SHP77 (cell line): Measurements from ENCODE around the gene NSG1.
"Not testable (repeated sequence)": the region's sequence is repeated elsewhere in the genome, so short reads cannot be mapped to it uniquely, and the experiment has no call there.

Experiments used
- DNase-seq, 2 experiments: peaks; one replicate each; lab custom pipeline; 2025; lab: John Stamatoyannopoulos, UW

NSG1 gene

GRCh38 chr4:4416981-4417380 is 30.1 kb downstream of the NSG1 start:
- DNase-seq, result no peak

DNA sequence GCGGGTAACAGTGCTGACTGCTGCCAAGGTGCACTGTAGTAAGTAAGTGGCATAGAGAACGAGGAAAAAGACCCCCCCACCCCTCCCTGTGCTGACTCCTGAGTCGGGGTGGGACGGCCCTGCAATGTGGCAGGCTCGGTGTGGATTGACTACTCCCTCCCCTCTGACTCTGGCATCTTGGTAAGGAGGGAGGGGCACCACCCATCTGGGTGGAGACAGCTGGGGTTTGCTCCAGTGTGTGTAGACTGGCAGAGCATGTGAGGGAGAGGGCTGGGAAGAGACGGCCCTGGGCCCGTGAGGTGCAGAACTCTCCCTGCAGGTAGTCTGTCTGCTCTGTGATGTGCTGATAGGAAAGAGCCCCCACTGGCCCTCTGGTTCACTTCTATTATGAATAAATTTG is 31.0 kb downstream of the NSG1 start:
- no peak for DNase-seq

GRCh38 chr4:4418676-4419390 is 31.9 kb downstream of the NSG1 start:
- DNase-seq, result no peak

DNA sequence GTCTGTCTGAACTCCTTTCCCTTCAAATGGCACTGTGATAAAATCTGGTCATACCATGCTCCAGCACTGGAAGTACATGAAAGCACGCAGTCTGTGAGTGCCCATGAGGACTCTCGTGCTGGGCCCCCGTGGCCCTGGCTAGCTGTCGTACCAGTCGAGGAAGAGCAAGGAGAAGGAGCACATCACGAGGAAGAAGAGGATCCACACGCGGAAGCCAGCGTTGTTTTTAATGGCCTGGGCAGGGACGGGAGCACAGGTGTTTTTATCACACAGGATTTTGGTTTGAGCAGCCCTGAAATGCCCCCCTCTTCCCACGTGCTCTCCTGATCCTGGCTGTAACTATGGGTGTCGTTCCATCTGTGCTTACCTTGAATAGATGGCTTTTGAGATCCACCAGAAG is 33.0 kb downstream of the NSG1 start:
- DNase-seq, result no peak

DNA sequence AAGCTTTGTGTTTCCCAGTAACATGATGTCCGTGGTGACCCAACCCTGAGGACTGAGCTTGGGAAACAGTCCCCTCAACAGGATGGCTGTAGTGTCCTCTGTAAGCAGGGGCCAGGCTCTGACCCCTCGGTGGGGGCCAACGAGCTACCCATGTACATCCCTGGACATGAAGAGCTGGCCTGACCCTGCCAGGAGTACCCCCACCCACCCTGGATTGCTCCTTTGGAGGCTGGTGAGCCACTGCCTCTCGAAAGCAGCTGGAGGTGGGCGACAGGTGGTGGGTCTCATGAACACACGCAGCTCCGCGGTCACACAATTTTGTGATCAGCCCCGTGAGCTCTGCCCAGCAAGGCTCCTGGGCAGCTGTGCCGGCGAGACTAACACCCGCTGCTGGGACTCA is 33.5 kb downstream of the NSG1 start:
- DNase-seq, result no peak

DNA sequence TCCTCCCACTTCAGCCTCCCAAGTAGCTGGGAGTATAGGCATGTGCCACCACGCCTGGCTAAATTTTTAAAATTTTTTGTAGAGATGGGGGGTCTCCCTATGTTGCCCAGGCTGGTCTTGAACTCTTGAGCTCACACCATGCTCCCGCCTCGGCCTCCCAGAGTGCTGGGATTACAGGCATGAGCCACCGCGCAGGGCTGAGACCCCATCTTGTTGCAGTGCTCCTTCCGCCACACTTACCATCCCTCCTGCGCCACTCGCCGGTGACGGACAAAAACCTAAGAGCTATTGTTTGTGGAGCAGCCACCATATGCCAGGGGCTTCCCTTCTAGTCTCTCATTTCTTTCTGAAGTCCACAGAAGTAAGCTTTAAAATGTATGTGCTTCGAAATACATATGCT is 34.5 kb downstream of the NSG1 start:
- no peak for DNase-seq

DNA sequence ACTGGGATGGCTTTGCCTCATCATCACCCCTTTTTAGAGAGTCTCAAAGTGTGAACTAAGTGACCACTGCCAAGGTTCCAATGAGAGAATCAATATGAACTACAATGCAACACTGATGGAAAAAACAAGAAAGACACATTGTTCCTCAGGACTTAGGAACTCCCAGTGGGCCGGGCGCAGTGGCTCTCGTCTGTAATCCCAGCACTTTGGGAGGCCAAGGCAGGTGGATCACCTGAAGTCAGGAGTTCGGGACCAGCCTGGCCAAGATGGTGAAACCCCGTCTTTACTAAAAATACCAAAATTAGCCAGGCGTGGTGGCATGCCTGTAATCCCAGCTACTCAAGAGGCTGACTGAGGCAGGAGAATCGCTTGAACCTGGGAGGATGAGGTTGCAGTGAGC is 35.2 kb downstream of the NSG1 start:
- DNase-seq, result not testable (repeated sequence)

DNA sequence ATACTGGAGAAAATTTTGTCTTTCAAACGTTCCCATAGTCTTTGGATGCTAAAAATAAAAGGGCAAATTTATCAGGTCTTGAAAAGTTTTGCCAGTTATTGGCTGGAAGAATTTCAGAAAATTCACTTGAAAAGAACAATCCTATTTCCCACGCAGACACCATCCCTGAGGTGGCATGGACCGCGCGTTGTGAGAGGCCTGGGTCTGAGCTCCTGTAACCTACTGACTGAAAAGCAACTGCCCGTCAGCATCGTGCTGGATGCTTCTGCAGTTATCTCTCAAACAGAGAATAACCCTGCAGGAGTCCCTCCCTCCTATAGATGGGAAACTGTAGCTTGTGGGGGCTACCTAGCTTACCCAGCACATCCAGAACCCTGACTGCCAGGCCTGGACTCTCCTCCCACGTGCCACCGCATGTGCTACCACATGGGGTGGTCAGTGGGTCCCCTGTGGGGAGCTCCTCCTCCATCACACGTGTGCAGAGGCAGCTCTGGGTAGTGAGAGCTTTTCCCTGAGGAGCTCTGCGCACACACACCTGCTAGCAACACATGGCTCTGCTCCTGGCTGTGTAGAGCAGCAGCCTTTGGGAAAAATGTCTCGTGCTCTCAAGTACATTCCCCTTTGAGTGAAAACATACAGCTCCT is 36.1 kb downstream of the NSG1 start:
- no peak for DNase-seq

DNA sequence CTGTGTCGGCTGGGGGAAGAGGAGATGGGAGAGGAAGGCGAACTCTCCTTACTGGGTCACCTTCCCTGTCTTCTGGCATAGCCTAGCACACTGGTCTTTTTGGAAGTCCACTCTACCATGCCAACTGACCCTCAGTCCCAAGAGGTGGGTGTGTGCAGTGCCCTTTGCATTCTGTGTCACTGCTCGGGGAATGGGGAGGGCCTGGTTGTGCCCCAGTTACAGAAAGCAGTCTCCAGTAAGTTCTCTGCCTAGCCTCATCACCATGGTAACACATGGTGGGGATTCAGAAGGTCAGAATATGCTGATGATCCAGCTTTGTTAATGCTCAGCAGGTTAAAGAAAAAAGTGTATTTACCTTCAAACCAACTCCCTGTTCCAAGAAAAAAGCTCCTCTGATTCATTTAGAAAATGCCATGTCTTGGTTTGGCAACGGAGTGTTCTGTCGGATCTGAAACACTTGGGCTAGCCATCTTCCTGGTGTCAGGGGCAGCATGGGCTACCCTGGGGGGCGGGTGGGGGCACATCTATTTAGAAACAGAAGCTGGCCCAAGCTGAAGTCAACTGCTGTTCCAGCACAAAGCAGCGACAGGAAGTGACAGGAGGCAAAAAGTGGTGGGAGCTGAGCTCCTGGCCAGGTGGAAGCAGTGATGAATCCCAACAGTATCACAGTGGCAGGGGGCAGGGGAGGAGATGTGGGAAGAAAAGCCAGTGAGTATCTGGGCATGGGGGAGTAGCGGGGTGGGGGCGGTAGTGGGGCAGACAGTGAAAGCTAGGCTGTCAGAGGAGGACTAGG is 37.0 kb downstream of the NSG1 start:
- no peak for DNase-seq

- DNase-seq, result no peak
These were observed 37.7 kb downstream of the NSG1 start for GRCh38 chr4:4424499-4425115.

GRCh38 chr4:4425119-4425690 is 38.3 kb downstream of the NSG1 start:
- no peak for DNase-seq

DNA sequence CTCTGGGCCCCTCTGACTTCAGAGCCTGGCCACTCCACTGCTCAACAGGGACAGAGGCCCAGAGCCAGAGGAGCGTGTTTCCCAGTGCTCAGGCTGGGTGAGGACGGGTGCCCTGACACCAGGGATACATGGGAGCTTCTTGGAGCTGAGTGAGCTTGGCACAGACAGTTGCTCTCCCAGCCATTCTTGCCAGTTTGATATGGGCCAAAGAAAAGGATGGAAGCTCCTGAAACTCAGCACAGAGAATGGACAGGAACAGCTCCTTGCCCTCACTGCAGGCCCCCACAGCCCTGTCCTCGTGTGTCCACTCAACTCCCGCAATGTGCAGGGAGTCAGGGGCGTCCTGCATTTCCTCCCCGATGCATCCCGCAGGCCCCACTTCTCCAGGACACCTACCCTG is 38.8 kb downstream of the NSG1 start:
- DNase-seq, result no peak

DNA sequence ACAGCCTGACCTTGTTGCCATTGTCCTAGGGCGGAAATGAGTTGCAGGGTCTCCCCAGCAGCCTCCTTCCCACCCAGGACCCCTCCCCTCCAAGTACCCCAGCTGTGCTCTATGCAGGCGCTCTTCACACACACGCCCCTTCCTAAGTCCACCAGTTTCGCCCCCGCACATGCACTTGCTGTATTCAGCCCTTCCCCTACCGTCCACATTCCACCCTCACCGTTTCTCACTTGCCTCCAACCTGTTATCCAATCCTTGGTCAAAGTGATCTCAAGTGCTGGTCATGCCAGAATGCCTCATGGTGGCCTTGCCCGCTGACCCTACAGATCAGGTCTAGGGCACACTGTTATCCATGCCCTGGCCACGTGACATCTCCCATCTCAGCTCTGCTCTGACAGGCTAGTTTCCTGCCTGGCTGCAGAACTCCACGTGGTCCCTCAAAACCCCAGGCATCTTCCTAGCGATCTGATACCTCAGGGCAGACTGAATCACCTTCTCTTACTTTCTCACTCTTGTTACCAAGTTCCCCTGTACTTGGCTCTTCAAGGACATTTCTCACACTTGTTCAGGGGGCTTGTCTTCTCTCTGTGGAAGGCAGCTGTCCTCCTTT is 39.7 kb downstream of the NSG1 start:
- DNase-seq, result no peak

GRCh38 chr4:4427121-4427870 is 40.4 kb downstream of the NSG1 start:
- DNase-seq, result no peak

- DNase-seq, result no peak
These were observed 41.0 kb downstream of the NSG1 start for GRCh38 chr4:4427886-4428285.

GRCh38 chr4:4428966-4429875 is 42.3 kb downstream of the NSG1 start:
- DNase-seq, result no peak

GRCh38 chr4:4430492-4431195 is 43.7 kb downstream of the NSG1 start:
- peak in 1 of 2 experiments; percentile 1 for DNase-seq

DNA sequence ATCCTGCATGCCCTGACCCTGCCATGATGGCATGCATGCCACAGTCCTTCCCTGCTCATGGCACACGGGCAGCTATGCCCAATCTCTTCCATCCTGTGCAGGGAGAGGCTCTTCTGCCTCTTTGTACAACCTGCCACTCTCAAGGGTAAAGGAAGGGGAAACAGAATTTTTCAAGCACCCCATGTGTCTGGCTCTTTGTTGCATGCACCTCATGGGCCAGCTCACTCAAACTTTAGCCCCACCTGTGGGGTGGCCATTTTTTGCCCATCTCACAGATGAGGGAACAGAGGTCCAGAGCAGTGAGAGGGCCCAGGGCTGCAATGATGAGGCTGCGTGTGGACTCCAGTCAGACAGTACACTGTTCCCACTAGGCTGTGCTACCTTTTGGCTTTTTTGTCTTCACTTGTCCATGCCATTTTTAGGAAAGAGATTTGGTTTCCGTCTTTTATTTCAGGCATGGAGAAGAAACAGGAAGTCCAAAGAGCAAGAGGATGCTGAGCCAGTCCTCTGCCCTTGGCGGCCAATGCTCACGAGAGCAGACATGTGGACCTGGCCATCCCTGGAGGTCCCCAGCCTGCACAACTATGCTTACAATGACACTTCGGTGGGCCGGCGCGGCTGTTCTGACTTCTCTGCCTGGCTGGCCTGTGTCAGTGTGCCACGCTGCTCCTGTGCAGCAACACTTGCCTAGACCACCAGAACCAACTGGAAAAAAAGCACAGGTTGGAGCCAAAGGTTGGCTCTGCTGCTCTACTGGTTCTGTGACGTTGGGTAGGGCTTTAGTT is 45.6 kb downstream of the NSG1 start:
- no peak for DNase-seq

- no peak for DNase-seq
These were observed 47.0 kb downstream of the NSG1 start for GRCh38 chr4:4433941-4434340.
